CD14-positive monocyte (primary cell): Measurements from ENCODE around the gene ATG7. TPM values are rescaled to one million over a fixed set of nuclear protein-coding genes. Genes with fewer than 3 reads are reported as not detected.

ENCODE experiments used
- DNase-seq, 3 donors: peaks; one replicate each; pipeline ENCODE4 v3.0.0-alpha.2; 2011 to 2022
- H2AFZ ChIP-seq: 2 replicates; pipeline ENCODE4 v1.6.0; 2012; ENCODE audit warnings: mild to moderate bottlenecking, low read depth, low read length, inconsistent platforms; ENCODE audit not compliant: insufficient read depth, poor library complexity, severe bottlenecking
- H3K27ac ChIP-seq, 2 donors: 1 replicate in 1 of 2; 2 replicates in 1 of 2; pipeline ENCODE4 v1.5.1; 2012 to 2013; ENCODE audit warnings: low read length in 2 of 2, control low read depth in 1 of 2, inconsistent platforms in 1 of 2, low read depth in 1 of 2, mild to moderate bottlenecking in 1 of 2
- H3K27me3 ChIP-seq, 2 donors: one replicate each; pipeline versions ENCODE4 v1.6.0 to v1.6.1; 2011 to 2013; ENCODE audit warnings: low read length in 2 of 2; ENCODE audit not compliant: control insufficient read depth in 2 of 2, insufficient read depth in 2 of 2
- H3K36me3 ChIP-seq, 2 donors: replicated peaks in 1 of 2; 1 replicate in 1 of 2; 2 replicates in 1 of 2; pipeline versions ENCODE4 v1.5.1 to v1.6.1; 2012 to 2013; ENCODE audit warnings: low read length in 2 of 2, control low read depth in 1 of 2, inconsistent platforms in 1 of 2, mild to moderate bottlenecking in 1 of 2; ENCODE audit not compliant: insufficient read depth in 2 of 2, control insufficient read depth in 1 of 2
- H3K4me1 ChIP-seq, 2 donors: 1 replicate in 1 of 2; 2 replicates in 1 of 2; pipeline versions ENCODE4 v1.5.1 to v1.6.1; 2012 to 2013; ENCODE audit warnings: low read length in 2 of 2, control low read depth in 1 of 2, inconsistent platforms in 1 of 2, mild to moderate bottlenecking in 1 of 2, moderate library complexity in 1 of 2; ENCODE audit not compliant: insufficient read depth in 2 of 2, control insufficient read depth in 1 of 2
- H3K4me2 ChIP-seq: replicated peaks from 2 replicates; pipeline ENCODE3; 2012; ENCODE audit warnings: low read length, moderate library complexity, mild to moderate bottlenecking; ENCODE audit not compliant: poor library complexity, severe bottlenecking; ENCODE audit errors: extremely low read depth
- H3K4me3 ChIP-seq, 3 experiments: fragments of 200-600 bp in 1 of 3; sonication (generic) in 1 of 3; replicated peaks in 1 of 3; 1 replicate in 2 of 3; 2 replicates in 1 of 3; pipeline ENCODE4 v1.5.1; 2011 to 2013; ENCODE audit warnings: low read length in 3 of 3, mild to moderate bottlenecking in 3 of 3, control low read depth in 2 of 3, low read depth in 2 of 3, inconsistent platforms in 1 of 3, moderate library complexity in 1 of 3
- H3K79me2 ChIP-seq: 2 replicates; pipeline ENCODE4 v1.6.0; 2012; ENCODE audit warnings: mild to moderate bottlenecking, control low read depth, inconsistent platforms, low read length, moderate library complexity; ENCODE audit not compliant: insufficient read depth
- H3K9ac ChIP-seq: 2 replicates; pipeline ENCODE4 v1.6.0; 2017; ENCODE audit warnings: low read length, mild to moderate bottlenecking; ENCODE audit not compliant: insufficient read depth, poor library complexity, severe bottlenecking
- H3K9me3 ChIP-seq, 2 donors: replicated peaks in 1 of 2; 1 replicate in 1 of 2; 2 replicates in 1 of 2; pipeline versions ENCODE4 v1.5.1 to v1.6.1; 2012 to 2013; ENCODE audit warnings: low read length in 2 of 2, control low read depth in 1 of 2; ENCODE audit not compliant: control insufficient read depth in 1 of 2, insufficient read depth in 1 of 2
- H4K20me1 ChIP-seq: 2 replicates; pipeline ENCODE4 v1.6.0; 2012; ENCODE audit warnings: mild to moderate bottlenecking, low read length, control low read depth, moderate library complexity; ENCODE audit not compliant: insufficient read depth
- H3K27ac Mint-ChIP-seq, 7 donors: one replicate each; pipeline ENCODE4 v1.8.0; 2020; ENCODE audit warnings: mild to moderate bottlenecking in 7 of 7, mixed read lengths in 7 of 7, moderate library complexity in 6 of 7, inconsistent platforms in 2 of 7
- H3K27me3 Mint-ChIP-seq, 3 donors: one replicate each; pipeline ENCODE4 v1.8.0; 2021 to 2022; ENCODE audit warnings: low read depth in 3 of 3, mild to moderate bottlenecking in 3 of 3, mixed read lengths in 3 of 3, moderate library complexity in 3 of 3, inconsistent platforms in 1 of 3
- H3K36me3 Mint-ChIP-seq, 2 donors: one replicate each; pipeline ENCODE4 v1.8.0; 2020; ENCODE audit warnings: mixed read lengths in 2 of 2, inconsistent platforms in 1 of 2, mild to moderate bottlenecking in 1 of 2
- H3K4me1 Mint-ChIP-seq: one replicate; pipeline ENCODE4 v1.8.0; 2020; ENCODE audit warnings: mild to moderate bottlenecking, mixed read lengths
- H3K4me3 Mint-ChIP-seq, 2 donors: one replicate each; pipeline ENCODE4 v1.8.0; 2020; ENCODE audit warnings: mild to moderate bottlenecking in 2 of 2, mixed read lengths in 2 of 2, moderate library complexity in 1 of 2
- H3K9me3 Mint-ChIP-seq, 7 donors: one replicate each; pipeline ENCODE4 v1.8.0; 2020 to 2022; ENCODE audit warnings: mixed read lengths in 7 of 7, mild to moderate bottlenecking in 6 of 7, moderate library complexity in 6 of 7, inconsistent platforms in 2 of 7
- CTCF ChIP-seq: fragments of 200-600 bp; IDR thresholded peaks from one replicate; pipeline ENCODE4 v1.8.0; 2022; ENCODE audit warnings: antibody characterized with exemption, mild to moderate bottlenecking
- WGBS: methylation state at CpG from one replicate; pipeline ENCODE4 v1.1.5; 2013; ENCODE audit warnings: missing lambda C conversion rate; ENCODE audit not compliant: insufficient coverage; 5-methylcytosine and 5-hydroxymethylcytosine counted together
- intact Hi-C, 2 donors: fragments of 100-400 bp; cut with micrococcal nuclease; formaldehyde crosslinking; loops; one replicate each; pipeline versions ENCODE4 v1.15.0 to v1.15.1; 2023
- polyA plus RNA-seq, 3 donors: library from polyadenylated mRNA; depleted of rRNA in 1 of 3; unstranded in 2 of 3; stranded (reverse) in 1 of 3; fragments of 300-500 nt in 2 of 3; fragments of >200 nt in 1 of 3; fragmentation: Illumina TruSeq in 2 of 3; gene quantifications; 1 replicate in 2 of 3; 2 replicates in 1 of 3; pipeline ENCODE4 v1.2.3, GENCODE V29; 2012 to 2021

ATG7 gene
- polyA plus RNA-seq, 3 donors = 57.4 to 101 (median 89.7) TPM

GRCh38 chr3:11275926-11276325 is 3.7 kb downstream of the ATG7 start:
- H3K27ac ChIP-seq = peak overlapping the region; percentile 37 to 100
- peak overlapping the region in 1 of 3 experiments; percentile 94 for H3K4me3 ChIP-seq
- intact Hi-C loops = loop anchor here in 1 of 2 donors (2.0 kb wide), 1 partner anchor 13 kb away; no protein-coding TSS in a partner anchor
- no peak for TF ChIP-seq CTCF
- peak overlapping the region in 1 of 2 donors; percentile 54 for H3K4me3 Mint-ChIP-seq
- no peak overlapping the region for H2AFZ ChIP-seq
- H3K36me3 ChIP-seq = peaks cover 9 to 26% of the 10 kb centered on the region in 2 donors
- H3K9me3 Mint-ChIP-seq = peaks cover 0 to 11% (median 4%) of the 10 kb centered on the region in 7 donors
- no CpG with 5 or more reads among the region's 2 CpGs for WGBS
- no peak overlapping the region for H3K9ac ChIP-seq
- peaks cover 67% of the 10 kb centered on the region for H3K4me1 Mint-ChIP-seq
- H3K79me2 ChIP-seq = peaks cover 93% of the 10 kb centered on the region
- H3K27ac Mint-ChIP-seq = peak overlapping the region; percentile 86 to 99 (median 98)
- H3K4me1 ChIP-seq = peaks cover 69 to 84% of the 10 kb centered on the region in 2 donors
- DNase-seq = peak in 2 of 3 donors; percentile 40 to 44
- peaks cover 38% of the 10 kb centered on the region for H4K20me1 ChIP-seq
- H3K9me3 ChIP-seq = no peaks in the 10 kb centered on the region
- no peaks in the 10 kb centered on the region for H3K27me3 ChIP-seq
- peaks cover 41 to 62% of the 10 kb centered on the region in 2 donors for H3K36me3 Mint-ChIP-seq
- H3K27me3 Mint-ChIP-seq = peaks cover 0 to 5% (median 0%) of the 10 kb centered on the region in 3 donors
- peak overlapping the region; percentile 84 for H3K4me2 ChIP-seq

- DNase-seq = peak in 1 of 3 donors; percentile 40
- Mint-ChIP-seq H3K4me3 (peak overlapping the region in 1 of 2 donors; percentile 8), H3K36me3 (peaks cover 48 to 69% of the 10 kb centered on the region in 2 donors), H3K27ac (peak overlapping the region; percentile 67 to 99 (median 98)), H3K9me3 (peaks cover 0 to 11% (median 4%) of the 10 kb centered on the region in 7 donors), H3K4me1 (peaks cover 68% of the 10 kb centered on the region), H3K27me3 (peaks cover 0 to 5% (median 0%) of the 10 kb centered on the region in 3 donors)
- 93% methylated on average over 2 of the region's 2 CpGs for WGBS
- no peak overlapping the region for H2AFZ ChIP-seq
- no peak overlapping the region for H3K9ac ChIP-seq
- no peaks in the 10 kb centered on the region for H3K27me3 ChIP-seq
- no peak overlapping the region for H3K4me3 ChIP-seq
- H3K79me2 ChIP-seq = peaks cover 100% of the 10 kb centered on the region
- H3K9me3 ChIP-seq = no peaks in the 10 kb centered on the region
- peak overlapping the region in 1 of 2 donors; percentile 100 for H3K27ac ChIP-seq
- peaks cover 10 to 36% of the 10 kb centered on the region in 2 donors for H3K36me3 ChIP-seq
- intact Hi-C loops = no loop called here
- H4K20me1 ChIP-seq = peaks cover 38% of the 10 kb centered on the region
- peaks cover 74 to 90% of the 10 kb centered on the region in 2 donors for H3K4me1 ChIP-seq
- no peak for TF ChIP-seq CTCF
- H3K4me2 ChIP-seq = no peak overlapping the region
Observed at GRCh38 chr3:11276901-11277300, 4.7 kb downstream of the ATG7 start.
